Stimulated activated CD4-positive, alpha-beta T cell treated with anti-CD3 and anti-CD28 coated beads, Interleukin-4, amount 100 ng/mL, for 48 hours (primary cell): Measurements from ENCODE around the gene HSD17B3.
A peak's percentile ranks its signal among the peaks of the same experiment; 100 is the strongest.
"Not testable (repeated sequence)": the region's sequence is repeated elsewhere in the genome, so short reads cannot be mapped to it uniquely, and the experiment has no call there.

Source experiments
- DNase-seq, 2 donors: peaks; one replicate each; pipeline ENCODE4 v3.0.0-alpha.2; 2020; ENCODE audit warnings: low read depth in 2 of 2

Gene HSD17B3

DNA sequence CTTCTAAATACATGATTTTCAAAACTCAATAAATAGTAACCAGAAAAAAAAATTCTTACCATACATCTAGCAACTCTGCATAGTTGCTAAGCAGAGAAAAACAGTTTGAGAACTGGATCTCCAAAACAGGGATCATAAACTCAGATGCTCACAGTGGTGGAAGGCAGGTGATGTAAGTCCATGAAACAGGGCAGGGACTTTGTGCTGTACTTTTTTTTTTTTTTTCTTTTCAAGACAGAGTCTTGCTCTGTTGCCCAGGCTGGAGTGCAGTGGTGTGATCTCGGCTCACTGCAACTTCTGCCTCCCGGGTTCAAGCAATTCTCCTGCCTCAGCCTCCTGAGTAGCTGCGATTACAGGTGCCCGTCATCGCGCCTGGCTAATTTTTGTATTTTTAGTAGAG lies 5.0 kb upstream of the HSD17B3 start:
- DNase-seq: not testable (repeated sequence)

DNA sequence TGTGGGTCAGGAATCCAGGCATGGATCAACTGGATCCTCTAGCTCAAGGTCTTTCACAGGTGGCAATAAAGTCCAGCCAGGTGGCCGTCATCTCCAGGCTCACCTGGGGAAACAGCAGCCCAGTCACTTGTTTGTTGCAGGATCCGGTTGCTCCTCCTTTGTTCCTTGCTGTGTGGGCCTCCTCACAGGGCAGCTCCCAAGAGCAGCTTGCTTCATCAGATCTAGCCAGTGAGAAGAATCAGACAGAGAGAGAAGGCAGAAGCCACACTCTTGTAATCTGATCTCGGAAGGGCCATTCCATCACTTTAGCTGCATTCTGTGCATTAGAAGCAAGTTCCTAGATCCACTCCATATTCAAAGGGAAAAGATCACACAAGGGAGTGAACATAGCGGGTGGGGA lies 3.2 kb upstream of the HSD17B3 start:
- no peak for DNase-seq

DNA sequence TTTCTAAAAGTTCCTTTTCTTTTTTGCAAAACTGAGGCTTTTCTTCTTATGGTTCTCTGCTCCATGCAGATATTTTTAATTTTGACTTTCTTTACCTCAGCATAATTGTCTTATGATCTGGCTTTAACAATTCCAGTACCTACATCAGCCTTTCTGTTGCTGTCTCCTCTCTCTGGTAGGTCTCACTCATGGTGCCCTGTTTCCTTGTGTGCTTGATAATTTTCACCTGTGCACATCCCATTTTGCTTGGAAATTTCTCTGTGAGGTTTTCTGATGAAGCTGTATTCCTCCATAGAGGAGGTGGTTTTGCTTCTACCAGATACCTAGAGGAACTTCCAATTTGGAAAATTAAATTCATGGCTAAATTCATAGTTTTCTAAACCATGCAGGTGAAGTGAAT lies 2.3 kb upstream of the HSD17B3 start:
- DNase-seq: no peak

DNA sequence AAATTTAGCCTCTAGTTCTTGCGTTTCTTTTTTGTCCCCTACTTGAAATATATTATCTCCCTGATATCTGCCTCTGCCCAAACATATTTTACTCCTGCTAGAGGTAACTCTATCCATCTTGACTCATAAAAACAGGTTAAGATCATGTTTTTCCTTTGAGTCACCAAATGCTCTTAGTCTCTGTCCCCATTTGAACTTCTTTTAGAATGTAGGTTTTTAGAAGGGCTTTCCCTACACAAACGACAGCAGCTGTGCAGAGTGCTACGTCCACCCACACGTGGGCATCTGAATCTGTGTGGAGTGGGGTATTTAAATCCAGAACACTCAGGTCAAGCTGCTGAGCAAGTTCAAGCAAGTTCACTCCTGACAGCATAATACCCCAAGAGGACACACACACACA lies 2.2 kb downstream of the HSD17B3 start:
- DNase-seq: no peak

DNA sequence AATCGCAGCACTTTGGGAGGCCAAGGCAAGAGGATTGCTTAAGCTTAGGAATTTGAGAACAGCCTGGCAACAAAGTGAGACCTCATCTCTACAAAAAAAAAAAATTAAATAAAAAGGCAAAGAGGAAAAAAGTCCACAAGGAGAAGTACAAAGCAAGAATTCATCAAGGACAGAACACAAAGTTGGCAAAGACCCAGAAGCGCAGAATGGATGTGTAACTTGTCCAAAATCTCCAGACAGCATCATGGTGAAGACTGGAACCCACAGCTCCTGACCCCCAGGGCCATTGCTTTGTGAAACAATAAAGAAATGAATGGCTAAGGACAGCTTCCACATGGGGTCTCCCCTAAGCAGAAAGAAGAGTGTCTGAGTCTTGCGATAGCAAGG lies 7.8 kb downstream of the HSD17B3 start:
- no peak for DNase-seq

DNA sequence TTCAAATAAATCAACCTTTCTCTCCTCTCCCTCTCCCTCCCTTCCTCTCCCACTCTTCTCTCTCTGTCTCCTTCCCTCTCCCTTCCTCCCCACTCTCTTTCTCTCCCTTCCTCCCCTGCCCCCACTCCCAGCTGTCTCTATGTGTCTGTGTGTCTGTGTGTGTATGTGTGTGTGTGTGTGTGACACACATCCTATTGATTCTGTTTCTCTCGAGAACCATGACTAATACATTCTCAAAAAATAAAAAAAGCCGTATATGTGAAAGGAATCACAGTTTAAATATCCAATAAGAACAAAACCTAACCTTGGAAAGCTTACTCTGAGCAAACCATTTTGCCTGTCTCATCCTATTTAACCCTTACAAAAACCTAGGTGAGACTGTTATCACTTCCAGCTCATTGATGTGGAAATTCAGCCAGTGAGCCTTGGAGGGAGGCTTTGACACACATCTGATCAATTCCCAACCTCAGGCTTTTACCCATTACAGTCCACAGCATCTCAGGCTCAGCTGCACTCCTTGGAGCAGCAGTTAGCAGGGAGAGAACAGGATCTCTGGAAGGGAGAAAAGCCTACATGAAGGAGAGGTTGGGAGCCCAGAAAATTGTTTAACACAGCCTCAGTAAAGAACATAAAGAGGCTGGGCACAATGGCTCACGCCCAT lies 8.3 kb downstream of the HSD17B3 start:
- DNase-seq: no peak

DNA sequence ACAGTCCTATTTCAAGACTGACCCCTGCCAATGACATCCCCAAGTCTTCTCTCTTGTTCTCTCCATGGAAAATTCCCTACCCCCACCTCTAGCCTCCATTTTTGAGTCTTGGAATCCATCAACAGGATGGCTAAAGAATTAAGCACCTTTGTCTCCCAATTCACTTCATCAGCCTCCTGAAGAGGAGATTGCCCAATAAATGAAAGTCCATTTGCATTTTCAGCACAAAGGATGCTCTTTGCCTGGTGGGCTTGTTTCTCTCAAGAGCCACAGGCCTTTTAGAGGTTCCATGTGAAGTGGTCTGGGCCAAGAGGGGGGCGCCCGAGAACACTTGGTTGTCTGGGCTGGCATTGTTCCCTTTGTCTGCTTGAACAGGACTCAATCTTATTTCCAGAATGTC lies 12.6 kb downstream of the HSD17B3 start:
- no peak for DNase-seq

DNA sequence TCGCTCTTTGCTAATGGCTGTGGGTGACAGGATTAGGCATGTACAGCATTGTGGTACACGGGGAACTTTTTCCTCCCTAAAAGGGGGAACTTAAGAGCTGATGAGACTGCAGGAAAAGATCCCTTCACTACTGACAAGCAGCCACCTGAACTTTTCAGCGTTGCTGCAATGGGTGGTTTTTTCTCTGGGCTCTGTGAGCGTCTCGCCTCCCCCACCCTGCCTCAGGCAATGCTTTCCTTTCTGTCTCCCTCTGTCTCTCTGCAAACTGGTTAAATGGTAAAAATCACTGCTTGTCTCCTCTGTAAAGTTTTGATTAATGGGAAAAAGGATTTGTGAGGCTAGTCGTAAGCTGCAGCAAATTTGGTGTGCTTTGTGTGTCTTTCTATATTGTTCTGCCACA lies 20.3 kb downstream of the HSD17B3 start:
- DNase-seq: no peak

DNA sequence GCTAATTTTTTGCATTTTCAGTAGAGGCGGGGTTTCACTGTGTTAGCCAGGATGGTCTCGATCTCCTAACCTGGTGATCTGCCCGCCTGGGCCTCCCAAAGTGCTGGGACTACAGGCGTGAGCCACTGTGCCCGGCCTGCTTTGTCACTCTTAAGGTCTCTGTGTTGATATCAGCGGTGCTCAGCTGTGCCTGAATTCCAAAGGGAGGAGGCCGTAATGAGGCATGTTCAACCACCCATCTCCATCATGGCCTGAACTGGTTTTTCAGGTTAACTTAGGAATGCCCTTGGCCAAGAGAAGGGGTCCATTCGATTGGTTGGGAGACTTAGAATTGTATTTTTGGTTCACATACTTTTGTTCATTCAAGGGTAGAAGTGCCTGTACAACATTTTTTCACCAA lies 22.0 kb downstream of the HSD17B3 start:
- DNase-seq: no peak

DNA sequence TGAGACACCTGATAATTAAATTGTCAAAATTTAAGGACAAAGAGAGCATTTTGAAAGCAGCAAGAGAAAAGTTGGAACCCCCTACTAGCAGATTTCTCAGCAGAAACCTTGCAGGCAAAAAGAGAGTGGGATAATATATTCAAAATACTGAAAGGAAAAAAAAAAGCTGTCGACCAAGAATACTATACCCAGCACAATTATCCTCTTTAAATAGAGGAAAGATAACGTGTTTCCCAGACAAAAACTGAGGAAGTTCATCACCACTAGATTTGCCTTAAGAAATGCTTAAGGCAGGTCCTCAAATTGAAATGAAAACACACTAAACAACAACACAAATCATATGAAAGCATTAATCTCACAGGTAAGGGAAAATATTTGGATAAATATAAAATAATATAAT lies 27.0 kb downstream of the HSD17B3 start:
- DNase-seq: no peak

DNA sequence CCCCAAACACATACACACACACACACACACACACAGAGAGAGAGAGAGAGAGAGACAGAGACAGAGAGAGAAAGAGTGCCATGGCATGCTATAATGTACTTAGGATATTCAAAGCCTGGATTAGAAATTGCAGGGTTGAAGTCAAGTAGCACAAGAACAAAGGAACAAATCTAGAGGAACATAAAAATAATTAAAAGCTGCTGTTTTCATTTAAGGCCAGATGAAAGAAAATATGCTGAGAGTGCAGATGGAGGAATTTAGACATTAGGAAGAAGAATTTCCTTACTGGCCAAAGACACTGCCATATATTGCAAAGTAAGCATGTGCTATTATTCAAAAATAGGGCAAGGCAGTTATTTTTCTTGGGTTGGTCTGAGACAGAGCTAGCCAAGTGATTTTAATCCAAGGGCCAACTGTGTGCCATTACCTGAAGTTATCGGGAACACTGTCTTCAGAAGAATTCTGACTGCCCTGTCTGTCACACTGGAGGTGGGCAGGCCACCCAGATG lies 31.7 kb downstream of the HSD17B3 start:
- no peak for DNase-seq

DNA sequence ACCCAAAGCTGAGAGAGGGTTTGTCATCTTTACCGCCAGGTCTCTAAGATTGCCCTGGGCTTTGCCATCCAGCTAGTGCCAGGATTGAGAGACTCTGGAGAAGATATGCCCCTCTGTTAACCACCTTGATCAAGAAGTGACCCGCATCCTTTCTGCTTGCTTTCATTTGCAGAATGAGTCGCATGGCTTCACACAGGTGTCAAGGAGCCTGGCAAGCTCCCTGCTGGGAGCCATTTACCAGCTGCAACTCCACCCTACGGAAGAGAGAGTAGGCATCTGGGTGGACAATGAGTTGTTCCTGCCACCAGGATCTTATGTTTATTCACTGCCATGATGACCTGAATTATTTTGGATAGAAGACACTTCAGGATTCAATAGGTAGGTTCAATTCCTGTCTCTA lies 43.0 kb downstream of the HSD17B3 start:
- no peak for DNase-seq

DNA sequence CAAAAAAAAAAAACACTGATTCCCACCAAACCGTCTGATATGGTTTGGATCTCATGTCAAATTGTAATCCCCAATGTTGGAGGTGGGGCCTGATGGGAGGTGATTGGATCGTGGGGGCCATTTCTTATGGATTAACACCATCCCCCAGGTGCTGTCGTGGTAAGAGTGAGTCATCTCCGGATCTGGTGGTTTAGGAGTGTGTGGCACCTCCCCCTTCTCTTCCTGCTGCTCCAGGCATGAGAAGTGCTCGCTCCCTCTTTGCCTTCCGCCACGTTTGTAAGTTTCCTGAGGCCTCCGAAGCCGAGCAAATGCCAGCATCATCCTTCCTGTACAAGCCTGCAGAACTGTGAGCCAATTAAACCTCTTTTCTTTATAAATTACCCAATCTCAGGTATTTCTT lies 45.2 kb downstream of the HSD17B3 start:
- no peak for DNase-seq

DNA sequence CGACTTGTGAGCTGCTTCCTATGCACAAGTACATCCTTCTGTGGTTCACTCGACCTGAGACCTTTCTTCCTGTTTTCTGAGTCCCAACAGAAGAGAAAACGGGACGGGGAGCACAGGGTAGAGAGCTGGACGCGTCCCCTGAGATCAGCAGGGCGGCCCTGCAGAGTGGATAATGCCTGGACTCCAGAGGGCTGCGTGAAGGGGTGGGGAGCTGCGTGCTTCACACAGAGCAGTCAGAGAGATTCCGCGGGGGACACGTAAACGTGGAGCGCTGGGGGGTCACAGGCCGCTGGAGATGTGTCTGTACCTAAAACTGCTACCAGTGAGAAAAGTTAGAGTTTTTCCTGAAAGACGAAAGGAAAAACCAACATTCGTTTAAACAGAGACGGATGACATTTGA lies 46.3 kb downstream of the HSD17B3 start:
- DNase-seq: no peak

DNA sequence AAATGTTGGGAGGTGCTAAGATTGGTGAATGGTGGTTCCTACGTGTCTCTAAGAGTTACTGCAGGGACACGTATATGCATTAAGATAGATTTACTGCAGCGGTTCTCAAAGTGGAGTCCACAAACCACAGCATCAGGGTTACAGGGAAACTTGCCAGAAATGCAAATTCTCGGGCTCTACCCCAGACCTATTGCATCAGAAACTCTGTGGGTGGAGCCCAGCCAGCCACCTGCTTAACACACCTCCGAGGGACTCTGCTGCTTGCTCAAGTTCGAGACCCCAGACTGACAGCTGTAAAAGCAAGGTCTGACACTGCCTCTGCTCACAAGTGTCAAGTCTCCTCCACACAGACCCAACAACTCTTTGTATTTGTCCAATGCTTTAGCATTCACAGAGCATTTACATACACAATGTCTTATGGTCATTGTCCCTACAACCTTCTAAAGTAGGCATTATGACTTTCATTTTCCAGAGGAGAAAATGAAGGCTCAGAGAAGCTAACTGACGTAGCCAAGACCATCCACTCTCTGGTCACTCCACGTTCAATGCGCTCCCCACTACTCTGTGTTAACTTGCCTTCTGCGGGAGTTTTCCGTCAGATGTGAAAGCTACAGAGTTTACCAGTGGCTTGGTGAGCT lies 48.8 kb downstream of the HSD17B3 start:
- DNase-seq: no peak

DNA sequence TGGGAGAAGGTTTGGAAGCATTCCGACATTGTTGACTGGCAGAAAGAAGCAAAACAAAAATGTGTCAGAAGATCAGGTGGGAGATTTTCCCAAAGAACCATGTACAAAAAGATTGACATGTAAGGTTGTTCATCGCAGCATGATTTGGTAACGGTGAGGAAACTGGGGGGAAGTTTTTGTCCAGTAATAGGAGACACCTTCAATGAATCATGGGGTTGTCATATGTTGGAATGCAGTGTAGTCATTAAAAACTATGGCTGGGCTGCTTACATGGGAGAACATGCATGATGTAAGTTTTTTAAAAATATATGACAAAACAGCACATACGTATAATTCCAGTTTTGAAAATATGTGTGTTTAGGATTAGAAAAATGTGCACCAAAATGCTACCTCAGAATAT lies 50.5 kb downstream of the HSD17B3 start:
- no peak for DNase-seq

DNA sequence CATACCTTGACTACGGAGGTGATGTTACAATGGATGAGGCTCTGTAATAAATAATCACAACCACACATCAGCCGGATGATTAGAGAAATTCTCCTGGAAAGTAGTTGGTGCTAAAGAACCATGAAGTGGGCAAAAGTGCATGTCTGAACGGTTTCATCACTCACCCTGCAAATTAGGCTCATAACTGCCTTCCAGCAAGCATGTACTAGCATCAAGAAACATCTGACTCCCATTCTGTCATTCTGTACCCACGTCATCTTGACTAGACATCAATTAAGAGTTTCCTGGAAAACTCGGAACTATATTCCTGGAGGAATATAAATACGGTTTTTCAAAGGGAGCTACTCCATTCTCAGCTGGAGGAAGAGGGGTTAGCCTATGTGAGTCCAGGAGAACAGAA lies 52.2 kb downstream of the HSD17B3 start:
- no peak for DNase-seq

DNA sequence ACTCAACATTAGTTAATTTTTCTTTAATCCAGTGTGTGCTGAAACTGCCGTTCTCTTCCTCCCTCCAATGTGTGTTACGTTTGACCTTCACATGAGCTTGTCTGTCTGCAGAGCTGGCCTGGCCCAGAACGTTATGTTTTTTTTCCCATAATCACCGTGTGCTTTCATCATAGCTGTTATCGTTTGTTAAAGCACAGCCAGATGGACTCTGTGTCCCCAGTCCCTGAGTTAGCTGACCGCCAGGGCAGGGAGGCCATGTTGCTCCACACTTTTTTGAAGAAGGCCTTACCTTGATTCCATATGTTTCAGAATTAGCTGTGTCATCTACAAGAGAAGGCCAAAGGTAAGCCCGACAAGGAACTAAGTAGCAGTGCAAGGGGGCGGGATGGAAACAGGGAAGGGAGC lies 55.7 kb downstream of the HSD17B3 start:
- DNase-seq: no peak

DNA sequence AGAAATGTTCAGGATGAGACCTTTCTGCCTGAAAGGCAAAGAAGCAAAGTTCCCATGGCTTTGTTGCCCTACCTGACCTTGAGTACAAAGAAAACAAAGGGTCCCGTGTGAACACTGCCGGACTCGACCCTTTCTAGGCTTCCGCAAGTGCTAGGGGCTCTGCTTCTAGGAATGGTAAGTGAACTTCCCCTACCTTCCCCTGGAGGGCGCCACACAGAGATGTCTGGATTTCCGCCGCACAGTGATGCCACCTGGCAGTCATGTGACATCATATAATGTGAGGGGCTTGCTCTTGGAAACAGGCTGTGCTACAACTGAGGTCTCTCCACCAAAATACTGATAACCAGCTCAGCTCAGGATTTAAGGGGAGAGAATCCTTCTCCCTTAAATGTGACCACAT lies 56.6 kb downstream of the HSD17B3 start:
- peak in 1 of 2 donors; percentile 10 for DNase-seq

DNA sequence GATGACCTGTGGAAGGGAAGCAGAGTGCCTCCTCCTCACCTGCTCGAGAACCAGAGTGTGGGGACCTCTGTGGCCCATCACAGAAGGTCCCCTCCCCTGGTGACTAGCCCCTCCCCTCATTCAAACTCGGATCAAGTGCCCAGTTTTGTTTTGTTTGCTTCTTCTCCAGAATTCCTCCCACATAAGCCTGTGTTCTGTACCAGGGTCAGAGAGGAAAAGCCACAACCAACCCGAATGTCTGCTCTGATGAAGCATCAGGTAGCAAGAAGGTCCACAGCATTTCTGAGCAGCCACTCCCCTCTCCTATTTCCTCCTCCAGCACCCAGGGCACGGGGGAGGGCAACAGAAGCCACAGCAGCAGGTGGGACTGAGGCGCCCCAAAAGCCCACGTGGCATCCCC lies 58.2 kb downstream of the HSD17B3 start:
- DNase-seq: no peak

DNA sequence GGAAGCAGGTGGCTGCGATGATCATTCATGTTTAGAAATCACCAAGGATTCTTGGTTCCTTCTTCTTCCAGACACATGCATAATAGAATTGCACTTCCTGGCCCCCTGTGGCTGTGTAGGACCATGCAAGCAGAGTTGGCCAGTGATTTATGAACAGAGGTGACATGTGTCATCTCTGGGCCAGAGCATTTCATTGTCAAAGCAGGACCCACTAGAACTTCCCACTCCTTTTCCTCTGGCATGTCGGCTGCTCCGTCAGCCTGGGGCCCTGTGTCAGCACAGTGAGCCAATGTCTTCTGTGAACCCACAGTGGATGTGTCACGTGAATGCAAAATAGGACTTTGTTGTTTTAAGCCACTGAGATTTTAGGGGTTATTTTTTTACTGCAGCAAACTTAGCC lies 59.2 kb downstream of the HSD17B3 start:
- no peak for DNase-seq

DNA sequence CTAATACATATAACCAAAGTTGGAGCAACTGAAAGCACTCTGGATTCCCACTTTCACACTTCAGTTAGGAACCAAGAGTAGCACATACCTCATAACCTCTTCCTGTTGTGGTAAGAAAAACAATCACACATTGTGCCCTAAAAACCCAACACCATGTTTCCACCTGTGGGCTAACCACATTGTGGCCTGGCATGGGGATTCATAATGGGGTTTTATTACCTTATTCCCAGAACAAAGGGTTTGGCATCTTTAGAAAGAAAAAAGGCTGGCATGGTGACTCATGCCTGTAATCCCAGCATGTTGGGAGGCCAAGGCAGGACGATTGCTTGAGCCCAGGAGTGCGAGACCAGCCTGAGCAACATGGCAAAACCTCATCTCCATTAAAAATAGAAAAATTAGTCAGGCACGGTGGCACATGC lies 60.6 kb downstream of the HSD17B3 start:
- DNase-seq: peak; percentile 43 to 54

DNA sequence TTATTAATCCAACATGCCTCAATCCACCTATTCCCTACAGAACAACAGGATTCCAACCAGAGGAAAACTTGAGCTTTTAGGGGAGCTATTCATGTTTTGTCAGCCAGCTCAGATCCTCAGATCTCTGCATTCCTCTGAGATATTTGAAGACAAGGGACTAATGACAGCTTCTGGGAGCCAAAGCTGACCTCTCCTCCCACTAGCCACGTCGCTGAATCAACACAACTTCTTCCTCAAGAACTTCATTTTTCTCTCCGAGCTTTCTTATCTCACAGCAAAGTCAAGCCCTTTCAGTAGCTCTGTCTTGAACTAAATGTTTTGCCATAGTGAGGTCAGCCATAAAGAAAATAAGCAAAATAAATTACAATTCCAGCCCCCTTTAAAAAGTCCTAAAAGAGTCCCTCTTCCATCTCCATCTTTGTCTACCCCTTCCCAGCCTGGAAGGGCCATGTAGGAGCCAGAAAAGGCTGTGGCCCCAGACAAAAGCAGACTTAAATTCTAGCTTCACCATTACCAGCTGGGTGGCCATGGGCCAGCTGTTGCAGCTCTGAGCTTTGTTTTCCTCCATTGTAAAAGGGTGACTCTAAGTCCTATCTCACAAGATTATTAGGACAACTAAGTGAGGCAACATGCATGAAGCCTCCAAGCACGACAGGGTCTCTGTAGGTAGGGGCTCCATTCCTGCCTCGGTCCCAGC lies 65.0 kb downstream of the HSD17B3 start:
- no peak for DNase-seq
